Uterus (tissue), 4 donors: ENCODE measurements around the gene GPER1. TPM values are rescaled to one million over a fixed set of nuclear protein-coding genes. Genes with fewer than 3 reads are reported as not detected.

Experiments
- DNase-seq, 2 donors: peaks; one replicate each; pipeline ENCODE4 v3.0.0-alpha.2; 2019 to 2020
- H3K27ac ChIP-seq, 2 donors: fragments of 200-600 bp; sonication (generic); 1 replicate in 1 of 2; 2 replicates in 1 of 2; pipeline ENCODE4 v1.5.1; 2016 to 2018
- H3K27me3 ChIP-seq, 2 donors: fragments of 200-600 bp; sonication (generic); one replicate each; pipeline ENCODE4 v1.5.1; 2018 to 2019; ENCODE audit warnings: control low read depth in 1 of 2
- H3K36me3 ChIP-seq, 2 donors: fragments of 200-600 bp; sonication (generic); one replicate each; pipeline ENCODE4 v1.5.1; 2019; ENCODE audit warnings: control low read depth in 1 of 2
- H3K4me1 ChIP-seq, 2 donors: fragments of 200-600 bp; sonication (generic); one replicate each; pipeline ENCODE4 v1.5.1; 2018 to 2019; ENCODE audit warnings: control low read depth in 1 of 2
- H3K4me3 ChIP-seq, 2 donors: fragments of 200-600 bp; sonication (generic); 1 replicate in 1 of 2; 2 replicates in 1 of 2; pipeline ENCODE4 v1.5.1; 2018 to 2019; ENCODE audit warnings: mild to moderate bottlenecking in 1 of 2
- H3K9me3 ChIP-seq, 2 donors: fragments of 200-600 bp; sonication (generic); one replicate each; pipeline ENCODE4 v1.5.1; 2019; ENCODE audit warnings: control low read depth in 1 of 2
- POLR2A ChIP-seq, 2 donors: fragments of 450-650 bp; IDR thresholded peaks; one replicate each; pipeline ENCODE4 v1.6.1; 2016; ENCODE audit warnings: antibody characterized with exemption in 2 of 2, mild to moderate bottlenecking in 1 of 2, moderate library complexity in 1 of 2
- intact Hi-C: fragments of 100-400 bp; cut with DNase I; formaldehyde crosslinking; loops from one replicate; pipeline ENCODE4 v1.15.1; 2023; ENCODE audit warnings: low total_unique reads
- total RNA-seq, 4 donors: library from RNA; depleted of rRNA in 3 of 4; stranded (reverse); fragments of >200 nt in 3 of 4; gene quantifications; one replicate each; pipeline versions ENCODE4 v1.1.0 to v1.2.4, GENCODE V29; 2014 to 2023
- TF ChIP-seq, protein P1 (sequence below), 4 experiments: fragments of 200-600 bp in 2 of 4; fragments of 450-650 bp in 2 of 4; sonication (generic) in 2 of 4; IDR thresholded peaks; one replicate each; pipeline ENCODE4 v1.5.1; 2016 to 2019; ENCODE audit warnings: antibody characterized with exemption in 4 of 4, mild to moderate bottlenecking in 2 of 4, moderate library complexity in 1 of 4
- donor health status: DM: yes; HTN: yes; CAD: no.

The GPER1 gene
- total RNA-seq, 4 donors from 2014 or later: 1.3 to 10.6 (median 5.0) TPM

- no peaks in the 10 kb centered on the region for H3K9me3 ChIP-seq
- H3K36me3 ChIP-seq: no peaks in the 10 kb centered on the region
- no peak for DNase-seq
- no peak overlapping the region for H3K4me3 ChIP-seq
- TF ChIP-seq, protein P1, sequence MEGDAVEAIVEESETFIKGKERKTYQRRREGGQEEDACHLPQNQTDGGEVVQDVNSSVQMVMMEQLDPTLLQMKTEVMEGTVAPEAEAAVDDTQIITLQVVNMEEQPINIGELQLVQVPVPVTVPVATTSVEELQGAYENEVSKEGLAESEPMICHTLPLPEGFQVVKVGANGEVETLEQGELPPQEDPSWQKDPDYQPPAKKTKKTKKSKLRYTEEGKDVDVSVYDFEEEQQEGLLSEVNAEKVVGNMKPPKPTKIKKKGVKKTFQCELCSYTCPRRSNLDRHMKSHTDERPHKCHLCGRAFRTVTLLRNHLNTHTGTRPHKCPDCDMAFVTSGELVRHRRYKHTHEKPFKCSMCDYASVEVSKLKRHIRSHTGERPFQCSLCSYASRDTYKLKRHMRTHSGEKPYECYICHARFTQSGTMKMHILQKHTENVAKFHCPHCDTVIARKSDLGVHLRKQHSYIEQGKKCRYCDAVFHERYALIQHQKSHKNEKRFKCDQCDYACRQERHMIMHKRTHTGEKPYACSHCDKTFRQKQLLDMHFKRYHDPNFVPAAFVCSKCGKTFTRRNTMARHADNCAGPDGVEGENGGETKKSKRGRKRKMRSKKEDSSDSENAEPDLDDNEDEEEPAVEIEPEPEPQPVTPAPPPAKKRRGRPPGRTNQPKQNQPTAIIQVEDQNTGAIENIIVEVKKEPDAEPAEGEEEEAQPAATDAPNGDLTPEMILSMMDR (IDR thresholded peaks at IDR 0.05): no peak
- no peak for TF ChIP-seq POLR2A (IDR thresholded peaks at IDR 0.05)
- no peaks in the 10 kb centered on the region for H3K27me3 ChIP-seq
- H3K4me1 ChIP-seq: peaks cover 0 to 6% of the 10 kb centered on the region in 2 donors
- intact Hi-C loops: no loop called here
- no peak overlapping the region for H3K27ac ChIP-seq
These were observed 5.9 kb upstream of the GPER1 start for GRCh38 chr7:1081931-1082401.

- Histone ChIP-seq H3K4me1 (peaks cover 0 to 3% of the 10 kb centered on the region in 2 donors), H3K27ac (no peak overlapping the region)
- intact Hi-C loops: no loop called here
These were observed 3.9 kb upstream of the GPER1 start for GRCh38 chr7:1083729-1084657.

DNA sequence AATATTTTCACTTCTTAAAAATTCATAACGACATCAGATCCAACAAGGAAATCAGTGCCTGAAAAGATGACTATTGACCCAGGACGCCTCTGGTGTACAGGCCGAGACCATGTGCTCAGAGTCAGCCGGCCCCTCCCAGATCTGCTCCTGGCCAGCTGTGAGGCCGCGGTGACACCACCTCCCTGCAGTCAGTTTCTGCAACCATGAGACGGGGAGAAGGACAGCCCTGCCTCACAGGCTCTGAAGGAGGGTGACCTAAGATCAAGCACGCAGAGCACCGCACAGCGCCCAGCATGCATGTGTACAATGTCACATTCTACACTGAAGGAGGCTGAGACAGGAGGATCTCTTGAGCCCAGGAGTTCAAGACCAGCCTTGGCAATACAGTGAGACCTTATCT lies 2.6 kb upstream of the GPER1 start:
- intact Hi-C loops: no loop called here
- Histone ChIP-seq H3K4me1 (peaks cover 0 to 3% of the 10 kb centered on the region in 2 donors), H3K4me3 (no peak overlapping the region), H3K36me3 (no peaks in the 10 kb centered on the region), H3K27me3 (no peaks in the 10 kb centered on the region), H3K9me3 (no peaks in the 10 kb centered on the region), H3K27ac (no peak overlapping the region)
- TF ChIP-seq, protein P1 (IDR thresholded peaks at IDR 0.05): no peak
- no peak for TF ChIP-seq POLR2A (IDR thresholded peaks at IDR 0.05)
- no peak for DNase-seq

More at GRCh38 chr7:1083729-1084657, 3.9 kb upstream of the GPER1 start:
- no peak overlapping the region for H3K4me3 ChIP-seq
- H3K27me3 ChIP-seq: no peaks in the 10 kb centered on the region
- TF ChIP-seq, protein P1 (IDR thresholded peaks at IDR 0.05): no peak
- no peak for TF ChIP-seq POLR2A (IDR thresholded peaks at IDR 0.05)
- DNase-seq: peak in 1 of 2 donors; percentile 66
- H3K36me3 ChIP-seq: no peaks in the 10 kb centered on the region
- H3K9me3 ChIP-seq: no peaks in the 10 kb centered on the region

DNA sequence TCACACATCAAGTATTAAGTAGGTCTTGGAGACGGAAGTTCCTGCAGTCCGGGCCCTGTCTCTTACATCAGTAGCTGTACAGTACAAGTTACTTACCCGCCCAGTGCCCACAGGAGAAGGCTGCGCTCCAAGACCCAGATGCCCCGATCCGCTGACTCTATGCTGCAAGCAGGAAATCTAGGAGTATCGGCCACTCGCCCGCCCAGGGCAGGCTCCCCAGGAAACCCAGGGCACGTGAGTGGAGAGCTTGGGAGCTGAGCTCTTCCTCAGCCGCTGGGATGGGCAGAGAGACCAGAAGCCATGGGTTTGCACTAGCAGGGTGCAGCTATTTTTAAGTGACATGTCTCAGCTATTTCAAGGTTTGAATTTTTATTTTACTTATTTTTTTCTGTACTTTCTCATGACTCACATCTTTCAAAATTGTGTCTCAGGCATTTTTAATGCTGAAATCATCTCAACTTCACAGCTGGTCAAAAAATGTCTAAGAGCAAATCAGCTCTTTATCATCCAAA lies 1.9 kb upstream of the GPER1 start:
- H3K4me3 ChIP-seq: no peak overlapping the region
- intact Hi-C loops: no loop called here
- H3K36me3 ChIP-seq: no peaks in the 10 kb centered on the region
- no peak overlapping the region for H3K27ac ChIP-seq
- no peaks in the 10 kb centered on the region for H3K27me3 ChIP-seq
- peaks cover 0 to 3% of the 10 kb centered on the region in 2 donors for H3K4me1 ChIP-seq
- peak in 1 of 2 donors; percentile 46 for DNase-seq
- TF ChIP-seq POLR2A (IDR thresholded peaks at IDR 0.05): no peak
- TF ChIP-seq, protein P1 (IDR thresholded peaks at IDR 0.05): no peak
- H3K9me3 ChIP-seq: no peaks in the 10 kb centered on the region
